ENCODE results near the gene NAA60. TPM values are rescaled to one million over a fixed set of nuclear protein-coding genes. Genes with fewer than 3 reads are reported as not detected.

NAA60 gene
- total and polyA plus RNA-seq, 2 of the 13 experiments (the other 11 are each of a cell fraction or from before 2014, with no cell fraction given): 14.7 to 32.0 TPM

DNA sequence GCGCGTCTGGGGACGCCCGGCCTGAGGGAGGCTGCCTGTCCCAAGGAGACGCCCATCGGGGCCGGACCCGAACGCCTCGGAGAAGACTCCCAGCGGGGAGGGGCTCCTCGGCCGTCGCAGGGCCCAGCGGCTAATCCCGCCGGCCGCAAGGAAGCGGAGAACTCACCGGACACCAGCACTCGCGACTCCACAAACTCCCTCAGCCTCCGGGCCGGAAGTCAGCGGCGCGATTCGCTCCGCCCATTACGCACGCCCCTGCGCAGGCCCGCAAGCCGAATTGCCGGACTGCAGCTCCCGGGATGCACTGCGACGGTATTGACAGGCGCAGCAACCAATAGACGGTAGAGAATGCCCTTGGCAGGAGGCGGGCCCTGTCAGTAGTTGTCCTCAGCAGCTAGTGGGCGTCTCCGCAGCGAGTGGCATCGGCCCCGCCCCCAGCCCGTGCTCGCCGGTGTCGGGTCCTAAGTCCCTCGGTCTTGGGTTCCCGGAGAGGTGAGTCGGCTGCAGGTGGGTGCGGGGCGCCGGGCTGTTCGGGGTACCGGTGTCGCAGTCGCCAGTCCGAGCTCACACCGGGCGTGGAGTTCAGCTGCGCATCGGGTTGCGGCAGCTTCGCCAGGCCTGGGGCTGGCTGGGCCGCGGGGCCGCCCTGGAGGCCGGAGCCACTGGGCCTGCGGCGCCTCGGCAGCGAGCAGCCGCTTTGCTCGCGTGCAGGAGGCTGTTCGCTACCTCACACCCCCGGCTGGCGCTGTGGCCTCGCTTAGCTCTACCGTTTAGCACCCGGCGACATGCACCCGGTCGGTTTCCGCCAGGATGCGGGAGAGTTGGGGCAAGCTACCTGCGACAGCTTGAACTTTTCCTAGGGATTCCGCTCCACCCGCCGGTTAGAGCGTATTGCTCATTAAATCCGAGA lies 42.4 kb upstream of the NAA60 start, which contains the start of the genes ZNF174 and ZSCAN32 (continued):
- TF ChIP-seq TEF (CRISPR knock-in tag; IDR thresholded peaks at IDR 0.05) (no peak), EEA1 (CRISPR knock-in tag; IDR thresholded peaks at IDR 0.05; ENCODE audit: borderline replicate concordance) (no peak), ZNF605 (CRISPR knock-in tag; IDR thresholded peaks at IDR 0.05) (peak; percentile 52), RFX5 (IDR thresholded peaks at IDR 0.05; ENCODE audit: low read depth, low read length) (no peak), TCF12 (IDR thresholded peaks at IDR 0.05) (no peak), TCF12 (CRISPR knock-in tag; IDR thresholded peaks at IDR 0.05) (0 out of 2 replicates have a peak, but pooled peaks have one; percentile 47), MEIS2 (CRISPR knock-in tag; IDR thresholded peaks at IDR 0.05) (no peak; the same call in none of the 2 replicates), ZFX (CRISPR knock-in tag; IDR thresholded peaks at IDR 0.05; ENCODE audit: low read depth) (peak; percentile 96), TP53 (CRISPR knock-in tag; conservative IDR thresholded peaks at IDR 0.05) (no peak), ZFP62 (CRISPR knock-in tag; IDR thresholded peaks at IDR 0.05) (no peak), ATF1 (CRISPR knock-in tag; IDR thresholded peaks at IDR 0.05) (peak; percentile 72), NBN (conservative IDR thresholded peaks at IDR 0.05) (no peak), ZNF292 (CRISPR knock-in tag; IDR thresholded peaks at IDR 0.05; ENCODE audit: borderline replicate concordance, low read depth) (no peak), ZSCAN9 (CRISPR knock-in tag; IDR thresholded peaks at IDR 0.05; ENCODE audit: borderline replicate concordance) (no peak; the same call in 1 of the 2 replicates), ZNF572 (CRISPR knock-in tag; IDR thresholded peaks at IDR 0.05) (no peak), MXD4 (CRISPR knock-in tag; IDR thresholded peaks at IDR 0.05) (peak; percentile 77), DNMT3B (CRISPR knock-in tag; conservative IDR thresholded peaks at IDR 0.05) (0 out of 2 replicates have a peak, but pooled peaks have one; percentile 13), FOXK2 (IDR thresholded peaks at IDR 0.05) (peak; percentile 83; the same call in 1 of the 2 replicates), ZMAT5 (CRISPR knock-in tag; IDR thresholded peaks at IDR 0.05; ENCODE audit: borderline replicate concordance, low read depth) (no peak), CBFB (CRISPR knock-in tag; IDR thresholded peaks at IDR 0.05) (0 out of 2 replicates have a peak, but pooled peaks have one; percentile 72), SUZ12 (IDR thresholded peaks at IDR 0.05; ENCODE audit: low read depth, low read length) (peak; percentile 82), EHMT2 (IDR thresholded peaks at IDR 0.05; ENCODE audit: borderline replicate concordance, low read depth, low read length) (no peak)
- TF ChIP-seq, protein P1, sequence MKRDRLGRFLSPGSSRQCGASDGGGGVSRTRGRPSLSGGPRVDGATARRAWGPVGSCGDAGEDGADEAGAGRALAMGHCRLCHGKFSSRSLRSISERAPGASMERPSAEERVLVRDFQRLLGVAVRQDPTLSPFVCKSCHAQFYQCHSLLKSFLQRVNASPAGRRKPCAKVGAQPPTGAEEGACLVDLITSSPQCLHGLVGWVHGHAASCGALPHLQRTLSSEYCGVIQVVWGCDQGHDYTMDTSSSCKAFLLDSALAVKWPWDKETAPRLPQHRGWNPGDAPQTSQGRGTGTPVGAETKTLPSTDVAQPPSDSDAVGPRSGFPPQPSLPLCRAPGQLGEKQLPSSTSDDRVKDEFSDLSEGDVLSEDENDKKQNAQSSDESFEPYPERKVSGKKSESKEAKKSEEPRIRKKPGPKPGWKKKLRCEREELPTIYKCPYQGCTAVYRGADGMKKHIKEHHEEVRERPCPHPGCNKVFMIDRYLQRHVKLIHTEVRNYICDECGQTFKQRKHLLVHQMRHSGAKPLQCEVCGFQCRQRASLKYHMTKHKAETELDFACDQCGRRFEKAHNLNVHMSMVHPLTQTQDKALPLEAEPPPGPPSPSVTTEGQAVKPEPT (CRISPR knock-in tag; IDR thresholded peaks at IDR 0.05; ENCODE audit: low read depth): 0 out of 2 replicates have a peak, but pooled peaks have one; percentile 0
- TF ChIP-seq, protein P2, sequence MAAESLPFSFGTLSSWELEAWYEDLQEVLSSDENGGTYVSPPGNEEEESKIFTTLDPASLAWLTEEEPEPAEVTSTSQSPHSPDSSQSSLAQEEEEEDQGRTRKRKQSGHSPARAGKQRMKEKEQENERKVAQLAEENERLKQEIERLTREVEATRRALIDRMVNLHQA (CRISPR knock-in tag; IDR thresholded peaks at IDR 0.05): no peak
- TF ChIP-seq, protein P3, sequence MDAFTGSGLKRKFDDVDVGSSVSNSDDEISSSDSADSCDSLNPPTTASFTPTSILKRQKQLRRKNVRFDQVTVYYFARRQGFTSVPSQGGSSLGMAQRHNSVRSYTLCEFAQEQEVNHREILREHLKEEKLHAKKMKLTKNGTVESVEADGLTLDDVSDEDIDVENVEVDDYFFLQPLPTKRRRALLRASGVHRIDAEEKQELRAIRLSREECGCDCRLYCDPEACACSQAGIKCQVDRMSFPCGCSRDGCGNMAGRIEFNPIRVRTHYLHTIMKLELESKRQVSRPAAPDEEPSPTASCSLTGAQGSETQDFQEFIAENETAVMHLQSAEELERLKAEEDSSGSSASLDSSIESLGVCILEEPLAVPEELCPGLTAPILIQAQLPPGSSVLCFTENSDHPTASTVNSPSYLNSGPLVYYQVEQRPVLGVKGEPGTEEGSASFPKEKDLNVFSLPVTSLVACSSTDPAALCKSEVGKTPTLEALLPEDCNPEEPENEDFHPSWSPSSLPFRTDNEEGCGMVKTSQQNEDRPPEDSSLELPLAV (CRISPR knock-in tag; conservative IDR thresholded peaks at IDR 0.05; ENCODE audit: low read depth): no peak
